Testis (tissue), 3 donors: ENCODE results near the gene NRP1. TPM values are rescaled to one million over a fixed set of nuclear protein-coding genes. Genes with fewer than 3 reads are reported as not detected.
A peak's percentile ranks its signal among the peaks of the same experiment; 100 is the strongest.

Experiments
- DNase-seq: peaks from one replicate; pipeline ENCODE4 v3.0.0-alpha.2; 2019
- H3K27ac ChIP-seq, 2 donors: fragments of 200-600 bp; sonication (generic); one replicate each; pipeline ENCODE4 v1.5.1; 2019
- H3K27me3 ChIP-seq: fragments of 200-600 bp; sonication (generic); one replicate; pipeline ENCODE4 v1.5.1; 2019
- H3K36me3 ChIP-seq: fragments of 200-600 bp; sonication (generic); one replicate; pipeline ENCODE4 v1.5.1; 2017; ENCODE audit warnings: low read depth; ENCODE audit errors: missing control alignments
- H3K4me1 ChIP-seq: fragments of 200-600 bp; sonication (generic); one replicate; pipeline ENCODE4 v1.5.1; 2019
- H3K4me3 ChIP-seq, 2 donors: fragments of 200-600 bp; sonication (generic); one replicate each; pipeline ENCODE4 v1.5.1; 2017 to 2019
- H3K9me3 ChIP-seq: fragments of 200-600 bp; sonication (generic); one replicate; pipeline ENCODE4 v1.5.1; 2017
- POLR2A ChIP-seq: fragments of 450-650 bp; IDR thresholded peaks from one replicate; pipeline ENCODE4 v1.6.1; 2017; ENCODE audit warnings: antibody characterized with exemption, mild to moderate bottlenecking, moderate library complexity
- WGBS, 2 donors: methylation state at CpG; one replicate each; pipeline ENCODE4 v1.1.5; 2018; 5-methylcytosine and 5-hydroxymethylcytosine counted together
- intact Hi-C: fragments of 100-400 bp; cut with DNase I; formaldehyde crosslinking; loops from one replicate; pipeline ENCODE4 v1.15.1; 2023; ENCODE audit warnings: low total_unique reads
- polyA plus RNA-seq: library from polyadenylated mRNA; stranded (reverse); fragments of 350-450 nt; fragmentation: Illumina TruSeq; extraction: RNeasy Lipid Tissue Mini Kit (QIAGEN cat#74804); gene quantifications from one replicate; pipeline ENCODE4 v1.2.3, GENCODE V29; 2014; ENCODE audit warnings: low read depth, low replicate concordance; ENCODE audit not compliant: insufficient read depth
- total RNA-seq, 2 donors: library from RNA; depleted of rRNA; stranded (reverse); fragments of >200 nt; gene quantifications; one replicate each; pipeline ENCODE4 v1.2.3, GENCODE V29; 2016
- TF ChIP-seq, protein P1 (sequence below), 3 experiments: fragments of 450-650 bp in 2 of 3; fragments of 200-600 bp in 1 of 3; sonication (generic) in 1 of 3; IDR thresholded peaks; one replicate each; pipeline ENCODE4 v1.5.1; 2016 to 2019; ENCODE audit warnings: antibody characterized with exemption in 3 of 3, mild to moderate bottlenecking in 2 of 3, moderate library complexity in 1 of 3

NRP1 gene
- total and polyA plus RNA-seq, 3 donors from 2014 or later, result 15.9 to 23.8 (median 17.1) TPM

DNA sequence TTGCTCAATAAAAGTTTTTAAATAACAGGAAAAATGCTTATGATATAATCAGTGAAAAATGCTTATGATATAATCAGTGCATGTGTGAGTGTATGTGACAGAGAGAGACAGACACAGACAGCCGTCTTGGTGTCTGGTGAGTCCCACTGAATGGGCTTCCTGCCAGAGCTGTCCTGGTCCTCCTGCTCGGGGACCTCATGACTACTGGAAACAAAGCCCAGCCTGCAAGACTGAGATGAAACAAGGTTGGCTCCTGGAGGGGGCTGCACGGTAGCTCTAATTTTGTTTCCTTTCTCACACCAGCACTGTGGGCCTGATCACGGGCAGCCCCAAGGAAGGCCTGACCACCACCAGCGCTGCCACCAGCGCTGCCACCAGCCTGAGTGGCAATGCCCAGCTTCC lies 57.3 kb downstream of the NRP1 start:
- peak; percentile 51 for DNase-seq
- intact Hi-C loops, result no loop called here
- no peak overlapping the region for H3K27ac ChIP-seq
- no peaks in the 10 kb centered on the region for H3K9me3 ChIP-seq
- H3K4me3 ChIP-seq, result no peak overlapping the region
- TF ChIP-seq, protein P1, sequence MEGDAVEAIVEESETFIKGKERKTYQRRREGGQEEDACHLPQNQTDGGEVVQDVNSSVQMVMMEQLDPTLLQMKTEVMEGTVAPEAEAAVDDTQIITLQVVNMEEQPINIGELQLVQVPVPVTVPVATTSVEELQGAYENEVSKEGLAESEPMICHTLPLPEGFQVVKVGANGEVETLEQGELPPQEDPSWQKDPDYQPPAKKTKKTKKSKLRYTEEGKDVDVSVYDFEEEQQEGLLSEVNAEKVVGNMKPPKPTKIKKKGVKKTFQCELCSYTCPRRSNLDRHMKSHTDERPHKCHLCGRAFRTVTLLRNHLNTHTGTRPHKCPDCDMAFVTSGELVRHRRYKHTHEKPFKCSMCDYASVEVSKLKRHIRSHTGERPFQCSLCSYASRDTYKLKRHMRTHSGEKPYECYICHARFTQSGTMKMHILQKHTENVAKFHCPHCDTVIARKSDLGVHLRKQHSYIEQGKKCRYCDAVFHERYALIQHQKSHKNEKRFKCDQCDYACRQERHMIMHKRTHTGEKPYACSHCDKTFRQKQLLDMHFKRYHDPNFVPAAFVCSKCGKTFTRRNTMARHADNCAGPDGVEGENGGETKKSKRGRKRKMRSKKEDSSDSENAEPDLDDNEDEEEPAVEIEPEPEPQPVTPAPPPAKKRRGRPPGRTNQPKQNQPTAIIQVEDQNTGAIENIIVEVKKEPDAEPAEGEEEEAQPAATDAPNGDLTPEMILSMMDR (IDR thresholded peaks at IDR 0.05), result no peak
- no peak for TF ChIP-seq POLR2A
- H3K27me3 ChIP-seq, result no peaks in the 10 kb centered on the region
- H3K36me3 ChIP-seq, result no peaks in the 10 kb centered on the region
- 58 to 66% methylated on average over 6 of the region's 6 CpGs for WGBS, 2 donors
- H3K4me1 ChIP-seq, result peaks cover 21% of the 10 kb centered on the region

GRCh38 chr10:33276282-33276923 lies 58.1 kb downstream of the NRP1 start:
- 66 to 67% methylated on average over 4 of the region's 4 CpGs for WGBS, 2 donors
- no peak overlapping the region for H3K27ac ChIP-seq
- intact Hi-C loops, result no loop called here

GRCh38 chr10:33274096-33274785 lies 60.2 kb downstream of the NRP1 start:
- TF ChIP-seq, protein P1 (IDR thresholded peaks at IDR 0.05), result no peak
- TF ChIP-seq POLR2A, result no peak
- Histone ChIP-seq H3K4me3 (no peak overlapping the region), H3K4me1 (peaks cover 23% of the 10 kb centered on the region), H3K9me3 (no peaks in the 10 kb centered on the region), H3K27ac (peak overlapping the region in 1 of 2 donors; percentile 39), H3K36me3 (no peaks in the 10 kb centered on the region), H3K27me3 (no peaks in the 10 kb centered on the region)
- intact Hi-C loops, result no loop called here
- DNase-seq, result no peak
- 82 to 88% methylated on average over 6 of the region's 6 CpGs for WGBS, 2 donors

More at GRCh38 chr10:33276282-33276923, 58.1 kb downstream of the NRP1 start:
- Histone ChIP-seq H3K4me1 (peaks cover 24% of the 10 kb centered on the region), H3K9me3 (no peaks in the 10 kb centered on the region), H3K27me3 (no peaks in the 10 kb centered on the region), H3K4me3 (no peak overlapping the region), H3K36me3 (no peaks in the 10 kb centered on the region)
- TF ChIP-seq, protein P1 (IDR thresholded peaks at IDR 0.05), result no peak
- no peak for TF ChIP-seq POLR2A
- no peak for DNase-seq

DNA sequence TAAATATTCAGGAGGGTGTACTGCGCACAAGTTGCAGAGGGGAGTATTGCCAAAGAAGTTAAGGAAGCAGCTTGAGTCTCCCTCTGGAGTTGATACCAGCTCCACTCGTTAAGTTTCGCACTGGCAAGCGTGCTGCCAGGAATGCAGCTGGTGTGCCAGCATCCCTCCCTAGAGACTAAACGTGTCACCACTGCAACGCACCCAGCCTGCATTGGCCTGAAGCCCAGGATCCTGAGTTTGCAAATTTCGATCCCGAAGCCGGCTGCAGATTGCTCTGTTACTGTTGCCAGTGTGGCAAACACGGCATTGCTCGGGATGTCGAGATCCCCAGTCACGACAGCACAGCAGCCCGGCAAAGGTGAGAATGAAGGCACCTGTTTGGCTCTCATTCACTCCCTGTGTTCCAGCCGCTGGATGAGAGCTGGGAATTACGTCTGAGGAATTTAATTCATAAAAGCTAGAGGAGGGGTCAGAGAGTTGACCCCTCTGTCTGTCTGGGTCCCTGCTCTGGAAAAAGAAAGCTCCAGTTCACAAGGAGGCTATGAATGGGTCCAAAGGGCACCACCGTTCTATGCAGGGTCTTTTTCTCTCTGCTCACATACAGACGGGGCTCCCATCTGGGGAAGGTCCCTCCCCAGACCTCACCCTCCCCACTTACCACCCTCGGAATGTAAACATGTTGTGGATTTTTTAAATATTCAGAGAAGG lies 61.0 kb downstream of the NRP1 start:
- TF ChIP-seq POLR2A, result no peak
- TF ChIP-seq, protein P1 (IDR thresholded peaks at IDR 0.05), result no peak
- WGBS, 2 donors, result 10 to 25% methylated on average over 5 to 19 of the region's 19 CpGs
- no peaks in the 10 kb centered on the region for H3K9me3 ChIP-seq
- peaks cover 20% of the 10 kb centered on the region for H3K4me1 ChIP-seq
- DNase-seq, result peak; percentile 90
- no peaks in the 10 kb centered on the region for H3K27me3 ChIP-seq
- H3K27ac ChIP-seq, result peak overlapping the region; percentile 0 to 39
- H3K36me3 ChIP-seq, result no peaks in the 10 kb centered on the region
- peak overlapping the region in 1 of 2 donors; percentile 15 for H3K4me3 ChIP-seq
- intact Hi-C loops, result no loop called here
